GM12891 (cell line): Measurements from ENCODE around the gene ZEB1. TPM values are rescaled to one million over a fixed set of nuclear protein-coding genes. Genes with fewer than 3 reads are reported as not detected.
A peak's percentile ranks its signal among the peaks of the same experiment; 100 is the strongest.

Experiments used
- DNase-seq: peaks from one replicate; pipeline ENCODE4 v3.0.0; 2011; ENCODE audit warnings: low spot score; ENCODE audit not compliant: insufficient read length
- FAIRE-seq: peaks from 2 replicates; lab custom pipeline; 2011; peaks lifted over from hg19 to GRCh38; lab: Jason Lieb, UNC
- PAX5 ChIP-seq: IDR thresholded peaks from 2 replicates; pipeline ENCODE4 v1.6.1; 2011; ENCODE audit warnings: low read length, moderate library complexity, mild to moderate bottlenecking; ENCODE audit not compliant: insufficient read depth, severe bottlenecking
- POLR2A ChIP-seq: IDR thresholded peaks from 2 replicates; pipeline ENCODE4 v1.6.1; 2011; ENCODE audit warnings: low read depth, low read length, control low read depth
- POLR2AphosphoS5 ChIP-seq: IDR thresholded peaks from 2 replicates; pipeline ENCODE4 v1.6.1; 2011; ENCODE audit warnings: low read depth, low read length, control low read depth
- POU2F2 ChIP-seq: IDR thresholded peaks from 2 replicates; pipeline ENCODE4 v1.6.1; 2011; ENCODE audit warnings: low read depth, mild to moderate bottlenecking, control low read depth, low read length, moderate library complexity
- SPI1 ChIP-seq: IDR thresholded peaks from 2 replicates; pipeline ENCODE4 v1.6.1; 2011; ENCODE audit warnings: low read depth, low read length, control low read depth
- TAF1 ChIP-seq: IDR thresholded peaks from 2 replicates; pipeline ENCODE4 v1.6.1; 2011; ENCODE audit warnings: low read depth, low read length, control low read depth
- polyA plus RNA-seq: library from polyadenylated mRNA; unstranded; fragments of >200 nt; gene quantifications from one replicate; pipeline ENCODE4 v1.2.1, GENCODE V29; 2012; ENCODE audit warnings: low read depth, missing spikeins, inconsistent platforms; ENCODE audit not compliant: missing spikeins

The ZEB1 gene
- polyA plus RNA-seq, result 8.4 TPM

DNA sequence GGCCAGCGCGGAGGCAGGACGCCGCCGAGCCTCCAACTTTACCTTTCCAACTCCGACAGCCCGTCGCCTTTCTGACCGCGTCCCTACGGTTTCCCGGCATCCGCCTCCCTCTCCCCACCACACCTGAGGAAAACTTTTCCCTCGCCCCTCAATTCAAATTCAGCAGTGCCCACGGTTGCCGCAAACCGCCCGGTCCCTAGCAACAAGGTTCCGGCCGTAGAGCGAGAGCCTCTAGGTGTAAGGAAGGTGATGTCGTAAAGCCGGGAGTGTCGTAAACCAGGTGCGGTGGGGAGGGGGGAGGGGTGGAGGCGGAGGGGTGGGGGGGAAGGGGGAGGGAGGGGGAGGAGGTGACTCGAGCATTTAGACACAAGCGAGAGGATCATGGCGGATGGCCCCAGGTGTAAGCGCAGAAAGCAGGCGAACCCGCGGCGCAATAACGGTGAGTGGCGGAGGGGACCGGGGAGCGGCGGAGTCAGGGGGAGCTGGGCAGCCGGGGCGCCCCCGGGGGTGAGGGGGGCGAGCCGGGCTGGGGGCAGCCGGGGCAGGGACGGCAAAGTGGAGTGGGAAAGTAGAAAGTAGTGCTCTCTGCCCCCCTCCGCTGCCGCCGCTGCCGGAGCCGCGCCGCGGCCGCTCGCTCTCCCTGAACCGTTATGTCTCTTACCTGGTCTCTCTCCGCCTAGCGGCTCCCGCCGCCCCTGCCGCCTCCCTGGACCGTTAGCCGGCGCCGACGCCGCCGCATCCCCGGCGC lies at the start of gene ZEB1:
Gene ZEB1, plus strand, starts transcription at position 363 of the 748 bp plus-strand sequence. Its CDS starts 19 bp downstream, at position 382.
- FAIRE-seq (peak; percentile 97), DNase-seq (peak; percentile 51)
- no peak for TF ChIP-seq PAX5
- TF ChIP-seq SPI1, result no peak
- 0 out of 2 replicates have a peak, but pooled peaks have one; percentile 1 for TF ChIP-seq POLR2A
- peak; percentile 64; the same call in 1 of the 2 replicates for TF ChIP-seq TAF1
- no peak for TF ChIP-seq POLR2AphosphoS5

DNA sequence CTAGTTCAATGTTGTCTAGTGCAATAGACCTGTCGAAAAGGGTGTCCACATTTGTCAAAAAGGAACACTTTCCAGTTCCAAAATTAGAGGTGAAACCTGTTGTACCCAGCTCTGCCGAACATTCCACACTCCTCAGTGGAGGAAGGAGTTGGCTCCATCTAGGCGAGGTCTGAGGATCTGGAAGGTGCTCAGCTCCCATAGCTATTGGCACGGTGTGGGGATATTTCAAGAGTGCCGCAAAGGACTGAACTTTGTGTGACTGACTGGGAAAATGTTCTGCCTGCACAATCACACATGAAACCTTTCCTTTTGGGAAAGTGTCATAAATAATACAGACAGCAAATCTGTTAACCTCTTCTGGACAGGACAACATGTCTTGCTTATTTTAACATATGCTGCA lies 48.1 kb upstream of the ZEB1 start:
- no peak for FAIRE-seq
- TF ChIP-seq POU2F2 (no peak), SPI1 (no peak), PAX5 (no peak), POLR2AphosphoS5 (no peak), TAF1 (no peak), POLR2A (no peak)
- DNase-seq, result no peak

DNA sequence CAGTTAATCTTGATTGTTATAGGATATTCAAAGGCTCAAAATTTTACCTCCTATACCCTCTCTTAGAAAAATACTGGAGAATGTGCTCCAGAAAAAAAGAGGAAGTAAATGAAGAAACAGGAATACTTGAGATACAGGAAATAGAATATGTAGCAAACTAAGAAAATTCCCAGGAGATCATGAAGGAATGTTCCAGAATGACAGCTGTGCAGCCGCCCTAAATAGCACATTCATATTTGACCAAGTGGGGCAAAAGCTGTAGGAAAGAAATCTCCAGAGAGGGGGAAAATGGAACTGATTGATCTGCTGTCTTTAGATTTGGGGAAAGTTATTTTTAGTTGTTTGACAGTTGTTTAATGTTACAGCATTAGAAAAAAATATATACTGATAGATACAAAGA lies 46.2 kb upstream of the ZEB1 start:
- no peak for TF ChIP-seq TAF1
- TF ChIP-seq POLR2AphosphoS5, result no peak
- TF ChIP-seq SPI1, result no peak
- no peak for TF ChIP-seq PAX5
- no peak for TF ChIP-seq POLR2A
- no peak for TF ChIP-seq POU2F2
- DNase-seq, result no peak
- no peak for FAIRE-seq

DNA sequence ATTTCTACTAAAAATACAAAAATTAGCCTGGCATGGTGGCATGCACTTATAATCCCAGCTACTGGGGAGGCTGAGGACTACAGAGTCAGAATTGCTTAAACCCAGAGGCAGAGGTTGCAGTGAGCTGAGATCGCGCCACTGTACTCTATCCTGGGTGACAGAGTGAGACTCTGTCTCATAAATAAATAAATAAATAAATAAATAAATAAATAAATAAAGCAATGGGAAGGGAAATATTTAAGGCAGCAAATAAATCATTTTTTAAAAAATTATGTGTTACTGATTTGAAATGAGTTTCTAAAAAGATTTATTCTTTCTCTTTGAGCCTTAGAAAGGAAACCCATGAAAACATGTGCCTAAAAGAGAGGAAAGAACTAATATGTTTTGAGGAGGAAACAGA lies 45.2 kb upstream of the ZEB1 start:
- DNase-seq (no peak), FAIRE-seq (no peak)
- TF ChIP-seq POLR2A (no peak), TAF1 (no peak)

DNA sequence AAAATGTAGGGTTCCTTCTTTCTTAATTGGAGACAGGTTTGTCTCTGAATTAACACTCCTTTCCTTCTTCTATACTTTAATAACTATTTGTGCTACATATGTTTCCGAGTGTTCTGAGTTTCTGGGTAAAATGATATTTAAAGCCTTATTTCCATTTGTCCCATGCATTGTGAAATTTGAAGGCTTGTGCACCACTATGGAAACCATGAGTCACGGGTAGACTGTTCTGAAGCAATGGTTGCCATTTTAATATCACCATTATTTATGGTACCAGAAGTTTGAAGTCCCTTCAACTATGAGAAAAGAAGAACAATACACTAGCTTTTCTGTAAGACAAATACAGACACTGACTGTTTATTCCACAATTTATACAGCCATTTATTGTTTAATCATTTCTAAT lies 44.7 kb upstream of the ZEB1 start:
- DNase-seq (no peak), FAIRE-seq (no peak)
- TF ChIP-seq POLR2AphosphoS5 (no peak), PAX5 (no peak), POU2F2 (no peak), POLR2A (no peak), TAF1 (no peak), SPI1 (no peak)

DNA sequence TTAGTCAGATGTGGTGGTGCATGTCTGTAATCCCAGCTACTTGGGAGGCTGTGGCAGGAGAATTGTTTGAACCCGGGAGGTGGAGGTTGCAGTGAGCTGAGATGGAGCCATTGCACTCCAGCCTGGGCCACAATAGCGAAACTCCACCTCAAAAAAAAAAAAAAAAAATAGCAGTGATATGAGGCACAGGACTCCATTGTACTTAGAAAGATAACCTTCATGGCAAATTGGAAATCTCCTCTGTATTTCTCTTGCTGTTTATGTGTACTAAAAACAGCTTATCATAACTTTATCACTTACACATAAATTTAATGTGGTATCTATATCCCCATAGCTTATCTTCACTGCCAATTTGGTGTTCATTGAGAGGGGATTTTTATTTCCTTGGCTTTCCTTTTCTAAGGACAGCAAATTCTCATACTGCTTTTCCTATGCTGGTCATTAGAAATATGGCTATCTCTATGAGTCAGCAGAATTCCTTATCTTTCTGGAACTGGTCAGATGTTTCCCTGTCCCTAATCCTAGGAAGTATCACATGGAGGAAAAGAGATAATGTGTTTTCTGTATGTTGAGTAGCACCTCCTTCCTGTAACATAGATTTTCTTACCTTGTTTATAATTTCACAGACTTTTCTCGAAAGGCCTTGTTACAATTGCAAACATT lies 40.6 kb upstream of the ZEB1 start:
- FAIRE-seq, result no peak
- no peak for DNase-seq
- TF ChIP-seq PAX5 (no peak), POLR2AphosphoS5 (no peak), TAF1 (no peak), SPI1 (no peak), POU2F2 (no peak), POLR2A (no peak)

DNA sequence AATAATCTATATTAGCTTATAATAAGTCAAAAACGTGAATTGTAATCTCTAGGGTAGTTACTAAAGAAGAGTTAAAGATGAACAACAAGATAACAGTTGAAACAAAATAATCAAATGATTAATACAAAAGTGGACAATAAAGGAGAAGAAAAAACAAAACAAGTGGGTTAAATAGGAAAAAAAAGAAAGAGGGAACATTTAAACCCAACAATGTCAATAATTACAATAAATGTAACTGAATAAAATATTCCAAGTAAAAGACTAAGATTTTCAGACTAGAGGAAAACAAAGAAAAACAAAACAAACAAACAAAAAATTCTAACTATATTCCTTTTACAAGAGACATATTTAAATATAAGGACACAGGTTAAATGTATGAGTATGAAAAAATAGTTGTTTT lies 38.0 kb upstream of the ZEB1 start:
- DNase-seq (no peak), FAIRE-seq (no peak)
- no peak for TF ChIP-seq POU2F2
- TF ChIP-seq POLR2AphosphoS5, result no peak
- no peak for TF ChIP-seq PAX5
- TF ChIP-seq TAF1, result no peak
- TF ChIP-seq POLR2A, result no peak
- no peak for TF ChIP-seq SPI1

DNA sequence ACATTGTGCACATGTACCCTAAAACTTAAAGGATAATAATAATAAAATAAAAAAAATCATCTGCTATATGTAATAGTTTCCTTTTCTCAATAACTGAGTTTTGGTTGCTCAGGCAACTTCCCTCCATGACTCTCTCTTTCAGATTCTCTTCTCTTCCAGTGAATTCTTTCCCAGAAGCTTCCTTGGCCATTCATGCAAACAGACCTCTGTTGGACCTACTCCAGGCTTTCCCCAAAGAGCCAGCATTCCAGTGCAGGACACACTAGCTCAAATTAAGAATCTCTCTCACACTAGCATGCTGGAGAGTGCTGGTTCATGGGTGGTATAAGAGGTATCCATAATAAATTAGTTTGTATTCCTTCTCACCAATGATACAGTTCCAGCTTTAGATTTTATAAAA lies 31.0 kb upstream of the ZEB1 start:
- TF ChIP-seq PAX5, result no peak
- no peak for TF ChIP-seq POLR2A
- TF ChIP-seq TAF1, result no peak
- TF ChIP-seq POU2F2, result no peak
- TF ChIP-seq SPI1, result no peak
- TF ChIP-seq POLR2AphosphoS5, result no peak
- FAIRE-seq, result no peak

DNA sequence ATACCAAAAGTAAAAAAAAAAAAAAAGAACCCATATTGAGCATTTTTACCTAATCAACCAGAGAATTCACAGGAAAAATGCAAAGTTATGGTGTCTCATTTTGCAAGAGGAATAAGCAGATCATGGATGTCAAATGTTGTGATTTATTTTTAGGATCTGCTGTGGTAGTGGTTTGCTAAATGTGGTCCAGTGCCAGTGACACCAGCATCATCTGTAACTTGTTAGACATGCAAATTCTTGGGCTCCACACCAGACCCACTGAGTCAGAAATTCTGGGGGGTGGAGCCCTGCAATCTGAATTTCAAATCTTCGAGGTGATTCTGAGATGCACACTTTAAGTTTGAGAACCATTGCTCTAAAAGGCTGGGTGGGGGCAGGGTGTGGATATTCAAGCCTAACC lies 30.1 kb upstream of the ZEB1 start:
- FAIRE-seq (no peak), DNase-seq (no peak)
- TF ChIP-seq PAX5 (no peak), POLR2A (no peak), POLR2AphosphoS5 (no peak), TAF1 (no peak), SPI1 (no peak), POU2F2 (no peak)

More for the DNA sequence above, 31.0 kb upstream of the ZEB1 start:
- DNase-seq, result no peak

DNA sequence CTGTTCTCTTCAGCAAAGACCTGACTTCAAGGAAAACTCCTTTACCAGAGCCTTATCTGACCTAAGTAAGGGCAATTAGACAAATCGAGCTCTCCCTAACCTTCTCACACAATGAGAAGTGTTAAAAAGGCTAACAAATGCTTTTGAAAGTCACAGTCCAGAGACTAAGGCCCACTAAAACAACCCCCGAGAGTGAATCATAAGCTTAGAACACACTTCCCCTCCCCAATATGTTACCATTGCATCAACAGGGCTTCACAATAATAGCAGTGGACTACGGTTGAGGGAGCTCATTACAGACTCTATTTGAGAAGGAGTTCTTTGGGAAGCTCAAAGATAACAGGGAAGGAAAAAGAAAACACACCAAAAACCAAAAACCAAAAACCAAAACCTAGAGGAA lies 28.6 kb upstream of the ZEB1 start:
- FAIRE-seq, result no peak
- DNase-seq, result no peak

More for the DNA sequence above, 28.6 kb upstream of the ZEB1 start:
- no peak for TF ChIP-seq PAX5
- no peak for TF ChIP-seq POLR2A
- TF ChIP-seq POU2F2, result no peak
- no peak for TF ChIP-seq SPI1
- no peak for TF ChIP-seq POLR2AphosphoS5
- no peak for TF ChIP-seq TAF1
